Adrenal gland (tissue), 12 donors: ENCODE data around the gene TNFRSF6B. TPM values are rescaled to one million over a fixed set of nuclear protein-coding genes. Genes with fewer than 3 reads are reported as not detected.

Source experiments
- DNase-seq, 7 donors: peaks; one replicate each; pipeline ENCODE4 v3.0.0-alpha.2; 2019 to 2020
- H3K27ac ChIP-seq, 5 donors: fragments of 200-600 bp; sonication (generic) in 4 of 5; 1 replicate in 3 of 5; 2 replicates in 2 of 5; pipeline versions ENCODE4 v1.5.1 to v1.8.0; 2016 to 2020; ENCODE audit warnings: mild to moderate bottlenecking in 1 of 5
- H3K27me3 ChIP-seq: fragments of 200-600 bp; 2 replicates; pipeline ENCODE4 v1.8.0; 2021
- H3K36me3 ChIP-seq, 2 donors: fragments of 200-600 bp; replicated peaks in 1 of 2; 1 replicate in 1 of 2; 2 replicates in 1 of 2; pipeline versions ENCODE4 v1.5.1 to v1.8.0; 2018 to 2022
- H3K4me1 ChIP-seq, 2 donors: fragments of 200-600 bp; replicated peaks in 1 of 2; 1 replicate in 1 of 2; 2 replicates in 1 of 2; pipeline versions ENCODE4 v1.5.1 to v1.8.0; 2018 to 2021
- H3K4me3 ChIP-seq, 4 donors: fragments of 200-600 bp; sonication (generic) in 3 of 4; one replicate each; pipeline ENCODE4 v1.5.1; 2016 to 2018
- H3K9me3 ChIP-seq, 3 donors: fragments of 200-600 bp; sonication (generic) in 1 of 3; replicated peaks in 1 of 3; 1 replicate in 2 of 3; 2 replicates in 1 of 3; pipeline versions ENCODE4 v1.5.1 to v1.8.0; 2016 to 2021
- POLR2A ChIP-seq, 2 donors: fragments of 450-650 bp; IDR thresholded peaks; one replicate each; pipeline ENCODE4 v1.6.1; 2017; ENCODE audit warnings: antibody characterized with exemption in 2 of 2, mild to moderate bottlenecking in 2 of 2, moderate library complexity in 1 of 2
- WGBS, 4 donors: extraction: QIAGEN DNeasy Blood & Tissue Kit in 2 of 4; methylation state at CpG; one replicate each; pipeline versions ENCODE4 v1.1.5 to v1.1.7; 2013 to 2017; 5-methylcytosine and 5-hydroxymethylcytosine counted together
- intact Hi-C, 2 donors: fragments of 100-400 bp; cut with DNase I; formaldehyde crosslinking; loops; one replicate each; pipeline versions ENCODE4 v1.14.1 to v1.15.0; 2022 to 2023
- polyA plus RNA-seq, 3 donors: library from polyadenylated mRNA; stranded (reverse); fragments of 200-250 nt in 2 of 3; fragments of 350-450 nt in 1 of 3; fragmentation: Illumina TruSeq in 1 of 3; extraction: RNeasy Lipid Tissue Mini Kit (QIAGEN cat#74804) in 1 of 3; gene quantifications; one replicate each; pipeline ENCODE4 v1.2.3, GENCODE V29; 2013 to 2014
- total RNA-seq, 9 donors: library from RNA; depleted of rRNA in 4 of 9; stranded (reverse); fragments of >200 nt in 4 of 9; fragments of 120-200 nt in 1 of 9; fragmentation: NEBNext Ultra II Directional in 1 of 9; extraction: Animal tissue kit (Norgen Biotek cat#: 25700) in 1 of 9; gene quantifications; one replicate each; pipeline versions ENCODE4 v1.1.0 to v1.2.4, GENCODE V29; 2013 to 2023
- TF ChIP-seq, protein P1 (sequence below), 6 experiments: fragments of 450-650 bp in 4 of 6; fragments of 200-600 bp in 2 of 6; sonication (generic) in 1 of 6; IDR thresholded peaks; 1 replicate in 5 of 6; 2 replicates in 1 of 6; pipeline versions ENCODE4 v1.5.1 to v1.8.0; 2016 to 2021; ENCODE audit warnings: antibody characterized with exemption in 6 of 6, mild to moderate bottlenecking in 2 of 6, moderate library complexity in 1 of 6
- donor health status: healthy with polysubstance abuse.
- donor health status: Bipolar disorder and iron deficiency.
- donor health status: DM: yes; HTN: yes; CAD: no.
- donor health status: DM: no; HTN: no; CAD: no.
- donor health status: DM: no; HTN: no; CAD: no.
- donor health status: DM: yes; HTN: yes; CAD: no.

Gene TNFRSF6B
- total and polyA plus RNA-seq, 12 donors = 0.78 to 43.3 (median 3.2) TPM; not detected in 3

GRCh38 chr20:63742381-63743024, 46.1 kb downstream of the TNFRSF6B start:
- DNase-seq = peak in 3 of 7 donors; percentile 19 to 32 (median 24)
- 60 to 79% (median 75%) methylated on average over 2 to 37 of the region's 37 CpGs for WGBS, 4 donors
- H3K9me3 ChIP-seq = no peaks in the 10 kb centered on the region
- H3K36me3 ChIP-seq = peaks cover 0 to 29% of the 10 kb centered on the region in 2 donors
- intact Hi-C loops = no loop called here
- peak overlapping the region in 2 of 5 donors; percentile 85 to 94 for H3K27ac ChIP-seq
- H3K4me1 ChIP-seq = peaks cover 33 to 38% of the 10 kb centered on the region in 2 donors
- H3K27me3 ChIP-seq = no peaks in the 10 kb centered on the region
- H3K4me3 ChIP-seq = no peak overlapping the region
- no peak for TF ChIP-seq POLR2A (IDR thresholded peaks at IDR 0.05)
- TF ChIP-seq, protein P1, sequence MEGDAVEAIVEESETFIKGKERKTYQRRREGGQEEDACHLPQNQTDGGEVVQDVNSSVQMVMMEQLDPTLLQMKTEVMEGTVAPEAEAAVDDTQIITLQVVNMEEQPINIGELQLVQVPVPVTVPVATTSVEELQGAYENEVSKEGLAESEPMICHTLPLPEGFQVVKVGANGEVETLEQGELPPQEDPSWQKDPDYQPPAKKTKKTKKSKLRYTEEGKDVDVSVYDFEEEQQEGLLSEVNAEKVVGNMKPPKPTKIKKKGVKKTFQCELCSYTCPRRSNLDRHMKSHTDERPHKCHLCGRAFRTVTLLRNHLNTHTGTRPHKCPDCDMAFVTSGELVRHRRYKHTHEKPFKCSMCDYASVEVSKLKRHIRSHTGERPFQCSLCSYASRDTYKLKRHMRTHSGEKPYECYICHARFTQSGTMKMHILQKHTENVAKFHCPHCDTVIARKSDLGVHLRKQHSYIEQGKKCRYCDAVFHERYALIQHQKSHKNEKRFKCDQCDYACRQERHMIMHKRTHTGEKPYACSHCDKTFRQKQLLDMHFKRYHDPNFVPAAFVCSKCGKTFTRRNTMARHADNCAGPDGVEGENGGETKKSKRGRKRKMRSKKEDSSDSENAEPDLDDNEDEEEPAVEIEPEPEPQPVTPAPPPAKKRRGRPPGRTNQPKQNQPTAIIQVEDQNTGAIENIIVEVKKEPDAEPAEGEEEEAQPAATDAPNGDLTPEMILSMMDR (IDR thresholded peaks at IDR 0.05) = no peak

GRCh38 chr20:63743210-63743970, 46.9 kb downstream of the TNFRSF6B start:
- H3K27ac ChIP-seq = peak overlapping the region in 1 of 5 donors; percentile 85
- intact Hi-C loops = no loop called here
- peaks cover 29 to 32% of the 10 kb centered on the region in 2 donors for H3K4me1 ChIP-seq
- no peaks in the 10 kb centered on the region for H3K9me3 ChIP-seq
- no peaks in the 10 kb centered on the region for H3K27me3 ChIP-seq
- no peak overlapping the region for H3K4me3 ChIP-seq
- DNase-seq = no peak
- TF ChIP-seq, protein P1 (IDR thresholded peaks at IDR 0.05) = no peak
- no peak for TF ChIP-seq POLR2A (IDR thresholded peaks at IDR 0.05)
- WGBS, 4 donors = 85 to 88% (median 87%) methylated on average over 23 to 31 of the region's 31 CpGs
- peaks cover 0 to 29% of the 10 kb centered on the region in 2 donors for H3K36me3 ChIP-seq

- H3K9me3 ChIP-seq = no peaks in the 10 kb centered on the region
- H3K27me3 ChIP-seq = no peaks in the 10 kb centered on the region
- peaks cover 0 to 29% of the 10 kb centered on the region in 2 donors for H3K36me3 ChIP-seq
- 60 to 68% (median 65%) methylated on average over 4 of the region's 4 CpGs for WGBS, 4 donors
- H3K4me3 ChIP-seq = no peak overlapping the region
- intact Hi-C loops = no loop called here
- no peak overlapping the region for H3K27ac ChIP-seq
- peaks cover 21 to 25% of the 10 kb centered on the region in 2 donors for H3K4me1 ChIP-seq
- no peak for TF ChIP-seq POLR2A (IDR thresholded peaks at IDR 0.05)
- TF ChIP-seq, protein P1 (IDR thresholded peaks at IDR 0.05) = no peak
- DNase-seq = no peak
Observed at GRCh38 chr20:63744158-63744557, 47.7 kb downstream of the TNFRSF6B start.

GRCh38 chr20:63744574-63745423, 48.3 kb downstream of the TNFRSF6B start:
- H3K36me3 ChIP-seq = peaks cover 0 to 29% of the 10 kb centered on the region in 2 donors
- no peak for DNase-seq
- H3K27ac ChIP-seq = peak overlapping the region in 1 of 5 donors; percentile 5
- H3K4me3 ChIP-seq = no peak overlapping the region
- H3K27me3 ChIP-seq = no peaks in the 10 kb centered on the region
- TF ChIP-seq, protein P1 (IDR thresholded peaks at IDR 0.05) = no peak
- no peak for TF ChIP-seq POLR2A (IDR thresholded peaks at IDR 0.05)
- no peaks in the 10 kb centered on the region for H3K9me3 ChIP-seq
- 79 to 85% (median 80%) methylated on average over 23 to 25 of the region's 25 CpGs for WGBS, 4 donors
- H3K4me1 ChIP-seq = peaks cover 20 to 24% of the 10 kb centered on the region in 2 donors
- intact Hi-C loops = no loop called here
